Endothelial cell of coronary artery (primary cell): ENCODE data around the gene ATG9B. TPM values are rescaled to one million over a fixed set of nuclear protein-coding genes. Genes with fewer than 3 reads are reported as not detected.

Experiments used
- total RNA-seq: library from RNA; depleted of rRNA; stranded (reverse); fragments of >200 nt; gene quantifications from 2 replicates; pipeline ENCODE4 v1.2.3, GENCODE V29; 2014

The ATG9B gene, protein sequence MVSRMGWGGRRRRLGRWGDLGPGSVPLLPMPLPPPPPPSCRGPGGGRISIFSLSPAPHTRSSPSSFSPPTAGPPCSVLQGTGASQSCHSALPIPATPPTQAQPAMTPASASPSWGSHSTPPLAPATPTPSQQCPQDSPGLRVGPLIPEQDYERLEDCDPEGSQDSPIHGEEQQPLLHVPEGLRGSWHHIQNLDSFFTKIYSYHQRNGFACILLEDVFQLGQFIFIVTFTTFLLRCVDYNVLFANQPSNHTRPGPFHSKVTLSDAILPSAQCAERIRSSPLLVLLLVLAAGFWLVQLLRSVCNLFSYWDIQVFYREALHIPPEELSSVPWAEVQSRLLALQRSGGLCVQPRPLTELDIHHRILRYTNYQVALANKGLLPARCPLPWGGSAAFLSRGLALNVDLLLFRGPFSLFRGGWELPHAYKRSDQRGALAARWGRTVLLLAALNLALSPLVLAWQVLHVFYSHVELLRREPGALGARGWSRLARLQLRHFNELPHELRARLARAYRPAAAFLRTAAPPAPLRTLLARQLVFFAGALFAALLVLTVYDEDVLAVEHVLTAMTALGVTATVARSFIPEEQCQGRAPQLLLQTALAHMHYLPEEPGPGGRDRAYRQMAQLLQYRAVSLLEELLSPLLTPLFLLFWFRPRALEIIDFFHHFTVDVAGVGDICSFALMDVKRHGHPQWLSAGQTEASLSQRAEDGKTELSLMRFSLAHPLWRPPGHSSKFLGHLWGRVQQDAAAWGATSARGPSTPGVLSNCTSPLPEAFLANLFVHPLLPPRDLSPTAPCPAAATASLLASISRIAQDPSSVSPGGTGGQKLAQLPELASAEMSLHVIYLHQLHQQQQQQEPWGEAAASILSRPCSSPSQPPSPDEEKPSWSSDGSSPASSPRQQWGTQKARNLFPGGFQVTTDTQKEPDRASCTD
- total RNA-seq = 0.09 and 0.19 TPM in 2 replicates

DNA sequence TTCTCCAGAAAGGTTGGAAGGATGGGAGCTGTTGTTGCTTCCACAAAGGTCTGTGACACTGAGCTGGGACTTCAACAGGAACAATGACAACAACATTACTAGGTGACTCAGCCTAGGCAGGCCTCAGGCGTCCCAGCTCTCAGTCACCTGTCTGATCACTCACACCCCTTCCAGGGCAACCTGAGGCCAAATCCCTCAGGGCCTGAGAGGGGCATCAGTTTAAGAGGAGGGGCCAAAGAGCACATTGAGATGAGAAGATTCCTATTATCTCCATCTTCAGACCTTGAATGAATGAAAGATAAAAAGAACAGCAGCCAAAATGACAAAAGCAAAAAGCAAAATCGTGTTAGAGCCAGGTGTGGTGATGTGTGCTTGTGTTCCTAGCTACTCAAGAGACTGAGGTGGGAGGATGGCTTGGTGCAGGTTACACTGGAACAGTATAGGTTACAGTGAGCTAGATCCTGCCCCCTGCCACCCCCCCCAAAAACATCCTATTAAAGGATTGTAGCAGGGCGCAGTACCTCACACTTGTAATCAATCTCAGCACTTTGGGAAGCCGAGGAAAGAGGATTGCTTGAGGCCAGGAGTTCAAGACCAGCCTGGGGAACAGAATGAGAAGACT is at the start of gene ATG9B:
Gene ATG9B, minus strand, starts transcription at position 60 of the 622 bp plus-strand sequence. CDS start 71 bp downstream, outside the sequence.

DNA sequence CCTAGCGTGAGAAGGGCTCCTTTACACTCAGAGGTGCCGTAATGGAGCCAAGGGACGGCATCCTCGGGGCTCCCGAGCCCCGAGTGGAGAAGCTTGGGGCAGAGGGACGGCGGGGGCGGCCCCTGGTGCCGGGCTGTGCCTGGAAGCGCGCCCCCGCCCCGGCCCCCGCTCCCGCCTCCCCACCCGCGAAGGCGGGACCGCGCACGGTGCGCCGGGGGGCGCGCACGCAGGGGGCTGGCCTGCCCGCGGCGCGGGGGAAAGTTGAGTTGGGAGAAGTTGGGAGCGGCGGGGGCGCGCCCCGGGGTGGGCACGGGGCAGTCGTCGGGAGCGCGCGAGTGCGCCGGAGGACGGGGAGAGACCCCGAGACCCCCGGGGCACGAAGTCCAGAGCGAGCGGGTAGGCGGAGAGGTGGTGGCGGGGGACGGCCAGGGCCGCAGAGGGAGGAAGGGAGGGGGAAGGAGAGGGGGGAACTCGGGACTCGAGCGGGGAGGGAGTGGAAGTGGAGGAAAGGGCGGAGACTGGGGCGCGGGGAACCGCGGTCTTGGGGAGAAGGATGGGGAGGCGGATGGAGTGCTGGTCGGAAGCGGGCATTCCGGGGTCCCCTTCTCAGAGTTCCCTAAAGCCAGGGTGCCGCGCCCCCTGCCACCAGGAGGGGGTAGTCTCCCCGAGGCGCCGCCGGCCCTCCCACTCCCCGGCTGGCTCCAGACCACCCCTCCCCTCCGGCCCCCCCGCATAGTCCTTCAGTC is 35.2 kb upstream of the ATG9B start, which contains the start of gene SLC4A2:
Gene SLC4A2, plus strand, starts transcription at position 223 of the 746 bp plus-strand sequence. CDS start 2,399 bp downstream, outside the sequence.

DNA sequence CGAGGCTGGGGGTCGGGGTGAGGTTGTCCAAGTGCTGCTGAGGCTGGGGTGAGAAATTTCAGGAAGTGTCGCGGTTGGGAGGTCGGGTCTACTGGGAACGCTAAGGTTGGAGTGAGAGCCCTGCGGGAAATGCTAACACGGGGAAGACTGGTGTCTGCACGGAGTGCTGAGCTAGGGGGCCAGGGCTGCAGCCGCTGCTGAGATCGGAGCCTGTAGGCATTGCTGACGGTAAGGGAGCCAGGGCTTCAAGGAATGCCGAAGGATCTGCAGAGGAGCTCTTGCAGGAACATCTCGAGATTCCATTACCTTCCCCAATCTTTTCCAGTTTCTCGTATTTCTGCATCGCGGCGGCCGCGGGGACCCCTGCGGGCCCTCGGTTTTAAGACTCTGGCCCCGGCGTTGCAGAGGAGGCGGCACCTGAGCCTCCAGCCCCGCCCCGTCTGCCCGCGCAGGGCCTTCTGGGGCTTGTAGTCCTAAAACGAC is 33.3 kb upstream of the ATG9B start, which contains the start of gene CDK5:
Gene CDK5, minus strand, starts transcription at position 392 of the 483 bp plus-strand sequence. Its CDS starts 49 bp downstream, at position 343.

DNA sequence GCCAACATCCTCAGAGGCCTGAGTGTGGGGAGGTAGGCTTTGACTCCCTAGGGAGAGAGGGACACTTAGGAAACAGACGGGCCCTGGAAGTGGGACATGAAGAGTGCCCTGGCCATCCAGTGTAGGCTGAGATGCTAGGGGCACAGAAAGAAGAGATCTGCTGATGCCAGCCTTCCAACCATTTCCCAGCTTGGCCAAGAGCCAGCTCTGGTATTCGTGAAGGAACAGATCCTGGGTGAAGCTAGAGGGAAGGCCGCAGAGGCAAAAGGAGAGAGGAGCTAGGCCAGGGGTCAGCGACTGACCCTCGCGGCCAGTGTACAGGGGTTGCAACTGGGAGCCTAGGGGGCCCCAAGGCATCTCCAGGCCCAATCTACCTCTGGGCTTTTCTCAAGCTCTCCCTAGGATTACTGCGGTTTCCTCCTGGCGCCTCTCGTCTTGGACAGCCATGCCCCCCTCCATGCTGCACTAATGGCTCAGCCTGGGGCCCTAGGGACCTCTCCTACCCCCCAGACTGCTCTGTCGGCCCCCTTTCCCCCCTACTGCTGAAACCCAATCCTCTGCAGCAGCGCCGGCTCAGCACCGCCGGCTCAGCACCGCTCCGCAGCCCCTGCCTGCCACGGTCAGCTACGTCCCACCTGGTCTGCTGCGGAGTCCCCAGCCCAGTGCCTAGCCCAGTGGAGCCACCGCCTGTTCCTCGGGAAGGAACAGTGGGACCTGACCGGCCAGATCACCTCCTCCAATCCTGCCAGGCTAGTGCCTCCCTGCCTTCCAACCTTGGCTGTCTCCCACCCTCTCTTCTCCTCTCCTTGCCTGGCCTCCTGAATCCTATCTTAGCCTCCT is 23.9 kb upstream of the ATG9B start, which contains the start of gene ASIC3:
Gene ASIC3, plus strand, starts transcription at position 556 of the 840 bp plus-strand sequence. CDS start 355 bp downstream, outside the sequence.

DNA sequence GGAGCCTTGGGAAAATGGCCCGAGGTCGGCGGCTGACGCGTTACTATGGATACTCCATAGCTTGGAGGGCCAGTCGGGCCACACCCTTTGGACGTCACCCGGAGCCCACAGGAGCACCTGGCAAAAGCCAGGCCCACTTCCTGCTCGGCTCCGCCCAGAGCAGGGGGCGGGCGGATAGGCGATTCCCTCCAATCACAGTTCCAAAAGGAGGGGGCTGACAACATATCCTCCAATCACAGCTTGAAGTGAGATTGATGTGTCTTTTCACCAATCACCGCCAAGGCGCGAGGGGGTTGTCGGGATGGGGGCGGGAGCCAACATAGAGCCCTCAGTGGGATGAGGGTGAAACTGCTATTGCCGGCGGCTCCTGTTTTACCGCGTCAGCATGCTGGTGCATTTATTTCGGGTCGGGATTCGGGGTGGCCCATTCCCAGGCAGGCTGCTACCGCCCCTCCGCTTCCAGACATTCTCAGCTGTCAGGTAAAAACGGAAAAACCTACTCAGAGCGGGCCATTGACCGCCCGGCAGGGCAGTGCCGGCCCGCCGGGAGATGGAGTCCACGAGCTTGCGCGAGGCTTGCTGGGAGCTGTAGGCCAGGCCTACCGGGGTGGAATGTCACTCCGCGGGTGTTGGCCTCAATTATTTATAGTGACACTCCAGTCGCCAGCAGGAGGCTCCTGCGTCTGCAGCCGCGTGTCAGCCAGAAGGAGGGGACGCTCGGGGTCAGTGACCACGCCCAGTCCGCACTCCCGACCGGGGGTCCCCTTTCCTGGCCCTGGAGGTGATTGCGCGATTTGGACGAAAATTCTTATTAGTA is 4.0 kb upstream of the ATG9B start, which contains the start of gene ABCB8:
Gene ABCB8, plus strand, starts transcription at position 320 of the 817 bp plus-strand sequence. Its CDS starts 66 bp downstream, at position 386.

DNA sequence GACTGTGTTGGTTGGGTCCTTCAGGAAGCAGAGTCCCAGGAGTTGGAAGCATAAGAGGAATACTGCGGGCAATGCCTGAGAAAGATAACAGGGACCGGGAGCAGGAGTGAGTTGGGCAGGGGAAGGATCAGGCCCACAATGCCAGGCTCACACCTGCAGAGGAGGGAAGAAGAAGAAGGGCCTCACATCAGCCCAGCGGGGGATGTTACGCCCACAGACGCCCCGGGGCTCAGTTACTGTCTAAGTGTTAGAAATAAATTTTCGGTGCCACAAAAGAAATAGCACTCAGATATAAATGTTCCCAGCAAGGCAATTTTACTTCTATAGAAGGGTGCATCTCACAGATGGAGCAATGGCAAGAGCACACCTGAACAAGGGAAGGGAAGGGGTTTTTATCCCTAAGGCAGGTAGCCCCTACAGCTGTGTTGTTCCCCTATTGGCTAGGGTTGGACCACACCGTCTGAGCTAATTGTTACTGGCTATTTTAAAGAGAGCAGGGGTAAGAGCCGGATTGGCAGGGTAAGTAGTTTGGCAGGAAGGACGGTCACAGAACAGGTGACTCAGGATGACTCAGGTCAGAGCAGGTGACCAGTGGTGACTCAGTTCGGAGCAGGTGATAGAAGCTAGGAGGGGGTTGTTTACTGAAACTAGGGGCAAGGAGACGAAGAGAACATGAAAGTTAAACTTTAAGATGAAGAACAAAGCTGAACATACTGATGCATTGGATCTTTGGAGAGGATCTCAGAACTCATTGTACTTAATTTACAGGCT is 33.7 kb downstream of the ATG9B start, which contains the start of gene NOS3:
Gene NOS3, plus strand, starts transcription at position 602 of the 771 bp plus-strand sequence. CDS start 2,787 bp downstream, outside the sequence.

DNA sequence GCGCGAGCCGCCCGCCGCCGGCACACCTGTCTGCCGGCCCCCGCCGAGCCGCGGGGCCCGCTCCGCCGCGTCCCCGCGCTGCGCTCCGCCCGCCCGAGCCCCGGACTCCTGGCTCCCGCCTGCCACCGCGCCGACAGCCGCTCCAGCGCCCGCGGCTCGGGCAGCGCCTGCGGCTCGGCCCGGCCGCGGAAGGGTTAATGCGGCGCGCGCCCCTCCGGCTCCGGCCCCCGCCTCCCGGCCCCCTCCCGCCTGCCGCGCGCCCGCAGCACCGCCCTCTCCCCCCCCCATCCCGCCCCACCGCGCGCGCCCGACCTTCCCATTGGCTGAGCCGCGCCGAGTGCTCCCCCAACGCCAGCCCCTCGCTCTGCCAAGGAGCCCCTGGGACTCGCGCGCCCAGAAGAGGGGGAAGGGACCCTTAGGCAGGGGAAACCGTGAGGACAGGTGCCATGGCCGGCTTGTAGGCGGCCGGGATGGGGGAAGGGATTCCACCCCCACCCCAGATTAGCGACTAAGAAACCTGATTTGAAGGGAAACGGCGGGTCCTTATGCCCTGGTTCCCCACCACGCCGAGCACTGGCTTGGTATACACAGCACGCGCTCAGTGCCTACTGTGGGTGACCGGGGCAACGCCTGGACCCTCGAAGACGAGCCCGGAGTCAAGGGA is 46.0 kb downstream of the ATG9B start, which contains the start of gene KCNH2:
Gene KCNH2, minus strand, starts transcription at position 196 of the 664 bp plus-strand sequence. CDS start 408 bp downstream, outside the sequence.

Other genes with a start within 250 kb of the ATG9B start
- gene TMEM176B, start 224.1 kb downstream of the ATG9B start, total RNA-seq = 0.09 TPM in 1 of 2 replicates, not detected in the other
- not detected in 2 replicates for gene TMEM176A, start 223.7 kb downstream of the ATG9B start, total RNA-seq
- gene AOC1, start 172.0 kb downstream of the ATG9B start, total RNA-seq = not detected in 2 replicates
- under 0.01 TPM in 1 of 2 replicates, not detected in the other for gene KCNH2, start 46.2 kb downstream of the ATG9B start, total RNA-seq
- 33.9 and 54.8 TPM in 2 replicates for gene NOS3, start 33.5 kb downstream of the ATG9B start, total RNA-seq
- gene ABCB8, start 4.0 kb upstream of the ATG9B start, total RNA-seq = 22.5 and 22.7 TPM in 2 replicates
- not detected in 2 replicates for gene ASIC3, start 24.0 kb upstream of the ATG9B start, total RNA-seq
- 24.8 and 33.5 TPM in 2 replicates for gene CDK5, start 33.4 kb upstream of the ATG9B start, total RNA-seq
- 72.9 and 76.8 TPM in 2 replicates for gene SLC4A2, start 35.1 kb upstream of the ATG9B start, total RNA-seq
- 50.7 and 57.6 TPM in 2 replicates for gene FASTK, start 56.3 kb upstream of the ATG9B start, total RNA-seq
- 12.1 and 16.7 TPM in 2 replicates for gene TMUB1, start 59.0 kb upstream of the ATG9B start, total RNA-seq
- gene AGAP3, start 62.0 kb upstream of the ATG9B start, total RNA-seq = 50.9 and 52.5 TPM in 2 replicates
- gene GBX1, start 143.2 kb upstream of the ATG9B start, total RNA-seq = not detected in 2 replicates
- gene ASB10, start 162.8 kb upstream of the ATG9B start, total RNA-seq = not detected in 2 replicates
- not detected in 2 replicates for gene H2BK1, start 186.0 kb upstream of the ATG9B start, total RNA-seq
- gene ABCF2, start 202.7 kb upstream of the ATG9B start, total RNA-seq = 59.9 and 72.9 TPM in 2 replicates
- 45.7 and 74.4 TPM in 2 replicates for gene CHPF2, start 208.0 kb upstream of the ATG9B start, total RNA-seq
- 4.1 and 8.1 TPM in 2 replicates for gene SMARCD3, start 224.2 kb upstream of the ATG9B start, total RNA-seq